GM23248 (cell line): ENCODE measurements around the gene IFI27L1.

Experiments used
- EZH2 ChIP-seq: fragments of 200-600 bp; sonication (generic); IDR thresholded peaks from 2 replicates; pipeline ENCODE4 v1.6.1; 2018; ENCODE audit warnings: antibody characterized with exemption, mild to moderate bottlenecking; ENCODE audit not compliant: insufficient read depth, poor library complexity, severe bottlenecking
- EZH2phosphoT487 ChIP-seq: fragments of 200-600 bp; sonication (generic); IDR thresholded peaks from 2 replicates; pipeline ENCODE4 v1.6.1; 2018; ENCODE audit warnings: antibody characterized with exemption, moderate library complexity, mild to moderate bottlenecking, low read depth; ENCODE audit not compliant: insufficient read depth

DNA sequence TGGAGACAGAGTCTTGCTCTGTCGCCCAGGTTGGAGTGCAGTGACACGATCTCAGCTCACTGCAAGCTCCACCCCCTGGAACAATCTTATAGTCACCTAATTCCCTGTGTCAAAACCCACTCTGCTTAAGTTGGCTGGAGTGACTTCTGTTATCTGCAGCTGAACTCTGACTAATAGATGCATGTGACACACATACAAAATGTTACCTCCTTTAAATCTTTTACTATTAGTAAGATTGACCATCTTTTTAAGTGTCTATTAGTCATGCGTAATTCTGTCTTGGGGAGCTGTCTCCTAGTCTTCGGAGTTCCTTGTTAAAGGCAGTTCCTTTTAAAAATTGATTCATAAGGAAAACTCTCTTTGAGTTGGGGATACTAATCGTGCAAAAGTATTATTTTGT lies 7.4 kb downstream of the IFI27L1 start:
- TF ChIP-seq EZH2: no peak
- no peak for TF ChIP-seq EZH2phosphoT487
